Cardiac muscle cell (in vitro differentiated cells and primary cell): ENCODE measurements around the gene WASL. TPM values are rescaled to one million over a fixed set of nuclear protein-coding genes. Genes with fewer than 3 reads are reported as not detected.
A peak's percentile ranks its signal among the peaks of the same experiment; 100 is the strongest.
"Not testable (repeated sequence)": the region's sequence is repeated elsewhere in the genome, so short reads cannot be mapped to it uniquely, and the experiment has no call there.

Experiments used
- DNase-seq, 2 donors: peaks; one replicate each; pipeline versions ENCODE4 v3.0.0 to v3.0.0-alpha.2; 2010 to 2017; ENCODE audit warnings: low read depth in 1 of 2, low spot score in 1 of 2
- H3K27ac ChIP-seq: fragments of 200-600 bp; sonication (generic); 2 replicates; pipeline ENCODE4 v1.5.1; 2016
- H3K27me3 ChIP-seq: fragments of 200-600 bp; sonication (generic); 2 replicates; pipeline ENCODE4 v1.6.0; 2016; ENCODE audit warnings: control low read depth
- H3K36me3 ChIP-seq: fragments of 200-600 bp; sonication (generic); 2 replicates; pipeline ENCODE4 v1.5.1; 2016; ENCODE audit warnings: control low read depth
- H3K4me1 ChIP-seq: fragments of 200-600 bp; sonication (generic); 2 replicates; pipeline ENCODE4 v1.8.1; 2017; ENCODE audit warnings: low read depth, mild to moderate bottlenecking, mixed run types
- H3K4me3 ChIP-seq: fragments of 200-600 bp; sonication (generic); 2 replicates; pipeline ENCODE4 v1.5.1; 2016; ENCODE audit warnings: mild to moderate bottlenecking
- H3K9me3 ChIP-seq: fragments of 200-600 bp; sonication (generic); 2 replicates; pipeline ENCODE4 v1.5.1; 2017; ENCODE audit warnings: low read depth, mild to moderate bottlenecking, control low read depth
- polyA plus RNA-seq: library from polyadenylated mRNA; unstranded; fragments of >200 nt; fragmentation: Nextera tagmentation; extraction: Ambion mirVana; gene quantifications from 2 replicates; pipeline ENCODE4 v1.2.1, GENCODE V29; 2016
- total RNA-seq: library from RNA; depleted of rRNA; stranded (reverse); fragments of >200 nt; gene quantifications from 2 replicates; pipeline ENCODE4 v1.2.3, GENCODE V29; 2016
- TF ChIP-seq, protein P1 (sequence below): IDR thresholded peaks from 2 replicates; pipeline ENCODE4 v1.5.1; 2012; ENCODE audit warnings: low read depth, mild to moderate bottlenecking, low read length

The WASL gene
- total and polyA plus RNA-seq, 2 experiments from 2014 or later, result 25.7 to 36.8 TPM

GRCh38 chr7:123637878-123638277, 110.9 kb downstream of the WASL start:
- Histone ChIP-seq H3K27ac (no peak overlapping the region), H3K4me3 (no peak overlapping the region), H3K27me3 (no peaks in the 10 kb centered on the region), H3K9me3 (no peaks in the 10 kb centered on the region), H3K4me1 (peaks cover 10% of the 10 kb centered on the region), H3K36me3 (no peaks in the 10 kb centered on the region)
- TF ChIP-seq, protein P1, sequence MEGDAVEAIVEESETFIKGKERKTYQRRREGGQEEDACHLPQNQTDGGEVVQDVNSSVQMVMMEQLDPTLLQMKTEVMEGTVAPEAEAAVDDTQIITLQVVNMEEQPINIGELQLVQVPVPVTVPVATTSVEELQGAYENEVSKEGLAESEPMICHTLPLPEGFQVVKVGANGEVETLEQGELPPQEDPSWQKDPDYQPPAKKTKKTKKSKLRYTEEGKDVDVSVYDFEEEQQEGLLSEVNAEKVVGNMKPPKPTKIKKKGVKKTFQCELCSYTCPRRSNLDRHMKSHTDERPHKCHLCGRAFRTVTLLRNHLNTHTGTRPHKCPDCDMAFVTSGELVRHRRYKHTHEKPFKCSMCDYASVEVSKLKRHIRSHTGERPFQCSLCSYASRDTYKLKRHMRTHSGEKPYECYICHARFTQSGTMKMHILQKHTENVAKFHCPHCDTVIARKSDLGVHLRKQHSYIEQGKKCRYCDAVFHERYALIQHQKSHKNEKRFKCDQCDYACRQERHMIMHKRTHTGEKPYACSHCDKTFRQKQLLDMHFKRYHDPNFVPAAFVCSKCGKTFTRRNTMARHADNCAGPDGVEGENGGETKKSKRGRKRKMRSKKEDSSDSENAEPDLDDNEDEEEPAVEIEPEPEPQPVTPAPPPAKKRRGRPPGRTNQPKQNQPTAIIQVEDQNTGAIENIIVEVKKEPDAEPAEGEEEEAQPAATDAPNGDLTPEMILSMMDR, result no peak
- DNase-seq, result no peak

- Histone ChIP-seq H3K27me3 (no peaks in the 10 kb centered on the region), H3K4me3 (no peak overlapping the region)
- peak; percentile 23 to 42 for DNase-seq
Measured at GRCh38 chr7:123637203-123637602, 111.6 kb downstream of the WASL start.

DNA sequence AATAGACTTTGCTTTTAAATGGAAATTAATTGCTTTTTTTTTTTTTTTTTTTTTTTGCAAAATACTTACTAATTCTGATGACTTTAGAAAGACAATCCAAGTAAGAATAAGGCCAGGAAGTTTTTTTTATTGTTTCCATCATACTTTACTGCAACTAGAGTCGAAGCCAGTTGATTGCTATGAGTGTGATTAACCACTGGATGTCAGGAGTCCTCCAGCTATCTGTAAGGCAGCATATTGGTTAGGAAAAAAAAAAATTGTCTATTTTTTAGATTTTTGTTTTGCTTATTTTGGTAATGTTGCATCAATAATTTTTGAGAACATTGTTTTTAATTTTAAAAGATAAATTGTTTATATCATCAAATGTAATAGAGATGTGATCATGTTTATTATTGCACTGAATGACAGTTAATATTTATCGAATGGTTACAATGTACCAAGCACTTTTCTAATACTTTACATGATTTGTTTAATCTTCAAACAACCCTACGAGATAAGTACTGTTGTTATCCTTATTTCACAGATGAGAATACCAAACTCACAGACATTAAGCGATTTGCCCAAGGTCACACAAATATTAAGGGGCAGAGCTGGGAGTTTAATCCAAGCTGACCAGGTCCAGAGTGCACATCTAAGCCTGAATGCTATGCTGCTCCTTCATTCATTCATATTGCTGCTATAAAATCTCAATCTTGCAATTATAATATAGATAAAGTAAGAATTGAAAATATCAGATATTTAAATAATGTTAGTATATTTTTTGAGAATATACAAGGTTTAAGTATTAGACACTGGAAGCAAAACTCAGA, 113.0 kb downstream of the WASL start:
- TF ChIP-seq, protein P1, result peak; percentile 71
- DNase-seq, result peak; percentile 49 to 74
- Histone ChIP-seq H3K27ac (no peak overlapping the region), H3K36me3 (no peaks in the 10 kb centered on the region), H3K4me3 (no peak overlapping the region), H3K4me1 (peaks cover 10% of the 10 kb centered on the region), H3K27me3 (no peaks in the 10 kb centered on the region), H3K9me3 (no peaks in the 10 kb centered on the region)

More at GRCh38 chr7:123637203-123637602, 111.6 kb downstream of the WASL start:
- TF ChIP-seq, protein P1, result peak; percentile 7
- Histone ChIP-seq H3K4me1 (peaks cover 10% of the 10 kb centered on the region), H3K36me3 (no peaks in the 10 kb centered on the region), H3K27ac (peak overlapping the region; percentile 18), H3K9me3 (no peaks in the 10 kb centered on the region)

DNA sequence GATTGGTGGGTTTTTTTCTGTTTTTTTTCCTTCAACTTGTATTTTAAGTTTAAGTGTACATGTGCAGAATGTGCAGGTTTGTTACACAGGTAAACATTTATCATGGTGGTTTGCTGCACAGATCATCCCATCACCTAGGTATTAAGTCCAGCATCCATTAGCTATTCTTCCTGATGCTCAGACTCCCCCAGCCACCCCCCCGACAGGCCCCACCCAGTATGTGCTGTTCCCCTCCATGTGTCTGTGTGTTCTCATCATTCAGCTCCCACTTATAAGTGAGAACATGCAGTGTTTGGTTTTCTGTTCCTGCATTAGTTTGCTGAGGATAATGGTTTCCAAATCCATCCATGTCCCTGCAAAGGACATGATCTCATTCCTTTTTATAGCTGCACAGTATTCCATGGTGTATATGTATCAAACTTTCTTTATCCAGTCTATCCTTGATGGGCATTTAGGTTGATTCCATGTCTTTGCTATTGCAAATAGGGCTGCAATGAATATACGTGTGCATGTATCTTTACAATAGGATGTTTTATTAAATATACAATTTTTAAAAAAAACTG, 114.7 kb downstream of the WASL start:
- not testable (repeated sequence) for H3K4me1 ChIP-seq, H3K27me3 ChIP-seq, DNase-seq, H3K9me3 ChIP-seq, H3K27ac ChIP-seq, H3K36me3 ChIP-seq, H3K4me3 ChIP-seq

DNA sequence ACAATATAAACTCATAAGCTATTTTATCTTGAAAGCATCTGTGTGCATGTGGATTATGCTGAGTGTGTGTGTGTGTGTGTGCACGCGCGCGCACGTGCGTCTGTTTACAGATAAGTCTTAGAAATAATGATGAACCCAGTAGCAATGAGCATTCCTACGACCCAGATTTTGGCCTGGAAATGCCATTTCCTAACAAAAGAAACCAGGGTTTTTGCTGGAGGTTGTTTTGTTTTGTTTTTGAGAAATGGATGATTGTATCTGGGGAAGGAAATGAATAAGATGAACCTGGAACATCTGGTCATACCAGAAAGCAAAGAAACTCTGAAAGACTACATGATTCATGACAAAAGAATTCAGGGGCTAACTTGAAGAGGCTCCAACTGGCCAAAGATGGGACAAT, 115.2 kb downstream of the WASL start:
- H3K4me1 ChIP-seq, result peaks cover 10% of the 10 kb centered on the region
- H3K36me3 ChIP-seq, result no peaks in the 10 kb centered on the region
- peak in 1 of 2 donors; percentile 87 for DNase-seq
- H3K9me3 ChIP-seq, result no peaks in the 10 kb centered on the region
- H3K4me3 ChIP-seq, result no peak overlapping the region
- TF ChIP-seq, protein P1, result no peak
- no peaks in the 10 kb centered on the region for H3K27me3 ChIP-seq
- H3K27ac ChIP-seq, result no peak overlapping the region

- TF ChIP-seq, protein P1, result no peak
- DNase-seq, result no peak
- Histone ChIP-seq H3K27ac (no peak overlapping the region), H3K27me3 (no peaks in the 10 kb centered on the region), H3K4me1 (peaks cover 6% of the 10 kb centered on the region), H3K9me3 (no peaks in the 10 kb centered on the region), H3K36me3 (no peaks in the 10 kb centered on the region), H3K4me3 (no peak overlapping the region)
Measured at GRCh38 chr7:123632808-123633207, 116.0 kb downstream of the WASL start.
